ENCODE results near the gene TEX19. TPM values are rescaled to one million over a fixed set of nuclear protein-coding genes. Genes with fewer than 3 reads are reported as not detected.

Gene TEX19
- total RNA-seq, 2 donors from 2014 or later, result 10.6 TPM; not detected in 1

GRCh38 chr17:82322526-82323453, 36.3 kb upstream of the TEX19 start:
- TF ChIP-seq POLR2A (IDR thresholded peaks at IDR 0.05) (no peak), POLR2AphosphoS5 (IDR thresholded peaks at IDR 0.05) (no peak)
- TF ChIP-seq, protein P1, sequence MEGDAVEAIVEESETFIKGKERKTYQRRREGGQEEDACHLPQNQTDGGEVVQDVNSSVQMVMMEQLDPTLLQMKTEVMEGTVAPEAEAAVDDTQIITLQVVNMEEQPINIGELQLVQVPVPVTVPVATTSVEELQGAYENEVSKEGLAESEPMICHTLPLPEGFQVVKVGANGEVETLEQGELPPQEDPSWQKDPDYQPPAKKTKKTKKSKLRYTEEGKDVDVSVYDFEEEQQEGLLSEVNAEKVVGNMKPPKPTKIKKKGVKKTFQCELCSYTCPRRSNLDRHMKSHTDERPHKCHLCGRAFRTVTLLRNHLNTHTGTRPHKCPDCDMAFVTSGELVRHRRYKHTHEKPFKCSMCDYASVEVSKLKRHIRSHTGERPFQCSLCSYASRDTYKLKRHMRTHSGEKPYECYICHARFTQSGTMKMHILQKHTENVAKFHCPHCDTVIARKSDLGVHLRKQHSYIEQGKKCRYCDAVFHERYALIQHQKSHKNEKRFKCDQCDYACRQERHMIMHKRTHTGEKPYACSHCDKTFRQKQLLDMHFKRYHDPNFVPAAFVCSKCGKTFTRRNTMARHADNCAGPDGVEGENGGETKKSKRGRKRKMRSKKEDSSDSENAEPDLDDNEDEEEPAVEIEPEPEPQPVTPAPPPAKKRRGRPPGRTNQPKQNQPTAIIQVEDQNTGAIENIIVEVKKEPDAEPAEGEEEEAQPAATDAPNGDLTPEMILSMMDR (IDR thresholded peaks at IDR 0.05), result no peak
- WGBS, result 90% methylated on average over 25 of the region's 28 CpGs
- Histone ChIP-seq H3K27ac (no peak overlapping the region), H3K9me3 (no peaks in the 10 kb centered on the region), H3K36me3 (no peaks in the 10 kb centered on the region), H3K4me1 (replicated peaks) (no peaks in the 10 kb centered on the region), H3K4me3 (no peak overlapping the region), H3K27me3 (replicated peaks; ENCODE audit: insufficient read depth) (no peaks in the 10 kb centered on the region)
- intact Hi-C loops (cut with DNase I), result loop anchor here (2.0 to 5.0 kb wide), 2 partner anchors 78 to 115 kb away; no protein-coding TSS in a partner anchor
- no peak for DNase-seq (ENCODE audit: low spot score)

- no peaks in the 10 kb centered on the region for H3K36me3 ChIP-seq
- 71% methylated on average over 21 of the region's 21 CpGs for WGBS
- H3K4me3 ChIP-seq, result no peak overlapping the region
- no peaks in the 10 kb centered on the region for H3K27me3 ChIP-seq (replicated peaks; ENCODE audit: insufficient read depth)
- no peaks in the 10 kb centered on the region for H3K4me1 ChIP-seq (replicated peaks)
- no peaks in the 10 kb centered on the region for H3K9me3 ChIP-seq
- TF ChIP-seq POLR2AphosphoS5 (IDR thresholded peaks at IDR 0.05), result no peak
- TF ChIP-seq, protein P1 (IDR thresholded peaks at IDR 0.05), result no peak
- no peak for TF ChIP-seq POLR2A (IDR thresholded peaks at IDR 0.05)
- H3K27ac ChIP-seq, result no peak overlapping the region
- no peak for DNase-seq (ENCODE audit: low spot score)
- intact Hi-C loops (cut with DNase I), result loop anchor here (2.0 to 5.0 kb wide), 2 partner anchors 79 to 116 kb away; no protein-coding TSS in a partner anchor
These were observed 35.4 kb upstream of the TEX19 start for GRCh38 chr17:82323514-82324234.

DNA sequence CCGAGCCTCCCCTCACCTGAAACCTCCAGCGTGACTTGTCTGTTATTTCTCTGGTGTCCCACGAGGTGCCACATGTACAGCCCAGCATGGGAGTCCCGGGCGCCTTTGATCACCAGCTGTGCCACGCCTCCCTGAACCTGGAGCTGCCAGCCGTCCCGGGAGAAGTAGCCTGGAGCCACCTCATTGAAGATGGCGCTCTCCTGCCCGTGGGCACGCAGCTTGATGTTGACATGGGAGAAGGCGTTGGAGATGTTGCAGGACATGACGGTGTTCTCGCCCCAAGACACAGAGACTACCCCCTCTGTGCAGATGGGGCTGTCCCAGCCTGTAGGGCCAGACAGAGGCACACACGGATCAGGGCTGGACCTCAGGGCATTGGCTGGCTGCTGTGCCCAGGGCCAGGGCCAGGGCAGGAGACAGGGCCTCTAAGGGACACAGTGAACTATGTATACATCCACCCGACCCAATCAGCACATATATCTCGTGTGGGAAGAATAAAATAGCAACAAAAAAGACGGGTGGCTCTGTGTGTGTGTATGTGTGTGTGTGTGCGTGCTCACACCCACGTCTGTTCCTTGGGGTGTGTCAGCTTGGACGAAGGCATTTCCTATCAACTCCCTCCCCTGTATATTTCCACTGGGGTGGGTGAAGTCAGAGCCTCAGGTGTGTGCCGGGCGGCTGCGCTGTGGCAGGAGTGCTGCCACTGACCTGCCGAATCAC, 34.3 kb upstream of the TEX19 start:
- no peaks in the 10 kb centered on the region for H3K36me3 ChIP-seq
- H3K4me3 ChIP-seq, result no peak overlapping the region
- no peak overlapping the region for H3K27ac ChIP-seq
- DNase-seq (ENCODE audit: low spot score), result no peak
- intact Hi-C loops (cut with DNase I), result loop anchor here (5.0 kb wide), 1 partner anchor 117 kb away; no protein-coding TSS in a partner anchor
- TF ChIP-seq POLR2AphosphoS5 (IDR thresholded peaks at IDR 0.05) (no peak), POLR2A (IDR thresholded peaks at IDR 0.05) (no peak)
- TF ChIP-seq, protein P1 (IDR thresholded peaks at IDR 0.05), result no peak
- H3K4me1 ChIP-seq (replicated peaks), result no peaks in the 10 kb centered on the region
- no peaks in the 10 kb centered on the region for H3K9me3 ChIP-seq
- H3K27me3 ChIP-seq (replicated peaks; ENCODE audit: insufficient read depth), result no peaks in the 10 kb centered on the region
- 65% methylated on average over 25 of the region's 25 CpGs for WGBS

DNA sequence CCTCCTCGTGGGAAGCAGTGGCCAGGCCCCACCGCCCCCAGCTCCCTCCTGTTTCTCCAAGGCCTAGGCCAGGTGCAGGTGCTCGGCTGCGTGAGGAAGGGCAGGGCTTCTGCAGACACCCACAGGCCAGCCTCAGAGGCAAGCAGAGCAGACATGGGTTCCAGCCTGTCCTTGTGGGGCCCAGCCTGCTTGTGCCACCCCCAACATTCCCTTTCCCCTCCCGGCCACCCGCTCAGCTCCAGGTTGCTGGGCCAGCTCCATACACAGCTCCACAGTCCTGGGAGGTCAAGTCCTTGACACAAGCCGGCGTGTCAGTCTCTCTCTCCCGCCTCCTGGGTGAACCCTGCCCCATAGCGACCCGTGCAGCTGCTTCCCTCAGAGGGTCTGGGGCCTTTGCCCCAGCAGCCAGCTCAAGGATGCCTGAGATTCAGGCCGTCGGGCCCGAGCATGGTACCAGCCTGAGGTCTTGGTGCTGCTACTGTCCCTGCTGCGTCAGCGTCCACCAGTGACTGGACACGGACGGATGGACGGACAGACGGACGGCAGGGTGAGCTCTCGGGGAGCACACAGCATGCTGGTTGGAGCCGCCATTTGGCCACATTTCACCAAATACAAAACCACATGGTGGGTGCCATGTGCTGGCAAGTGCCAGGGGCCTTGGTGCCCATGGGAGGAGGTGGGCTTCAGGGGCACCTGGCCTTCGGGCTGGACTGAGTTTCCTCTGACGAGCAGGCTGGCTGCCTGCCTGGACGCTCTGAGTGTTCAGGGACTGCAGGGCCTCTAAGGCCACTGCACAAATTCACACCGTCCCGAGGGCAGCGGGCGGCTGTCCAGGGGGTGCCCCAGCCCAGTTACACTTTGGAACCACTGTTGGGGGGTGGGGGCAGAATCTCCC, 33.5 kb upstream of the TEX19 start:
- H3K4me1 ChIP-seq (replicated peaks), result peaks cover 4% of the 10 kb centered on the region

More for the DNA sequence above, 33.5 kb upstream of the TEX19 start:
- no peak for DNase-seq (ENCODE audit: low spot score)
- WGBS, result 96% methylated on average over 29 of the region's 30 CpGs
- no peak overlapping the region for H3K27ac ChIP-seq
- intact Hi-C loops (cut with DNase I), result no loop called here
- H3K36me3 ChIP-seq, result no peaks in the 10 kb centered on the region
- no peak overlapping the region for H3K4me3 ChIP-seq
- no peaks in the 10 kb centered on the region for H3K9me3 ChIP-seq
- H3K27me3 ChIP-seq (replicated peaks; ENCODE audit: insufficient read depth), result no peaks in the 10 kb centered on the region
- TF ChIP-seq POLR2A (IDR thresholded peaks at IDR 0.05) (no peak), POLR2AphosphoS5 (IDR thresholded peaks at IDR 0.05) (no peak)
- TF ChIP-seq, protein P1 (IDR thresholded peaks at IDR 0.05), result no peak

Data from prostate gland (tissue), 2 donors.